ENCODE data around the gene ENOX1. TPM values are rescaled to one million over a fixed set of nuclear protein-coding genes. Genes with fewer than 3 reads are reported as not detected.

Gene ENOX1
- total RNA-seq, 2 donors from 2014 or later = 0.33 TPM; not detected in 1

- H3K9me3 Mint-ChIP-seq = no peaks in the 10 kb centered on the region
- H3K4me3 ChIP-seq (ENCODE audit: low read length) = no peak overlapping the region
- no peaks in the 10 kb centered on the region for H3K36me3 ChIP-seq (ENCODE audit: control insufficient read depth, insufficient read depth, low read length)
- 93% methylated on average over 4 of the region's 4 CpGs; no CpG with 5 or more reads in 1 of the 2 experiments for WGBS, 2 experiments (ENCODE audit: insufficient coverage in 1 of 2, insufficient read length in 1 of 2)
- no peaks in the 10 kb centered on the region for H3K4me1 ChIP-seq (ENCODE audit: control insufficient read depth, insufficient read depth, low read length)
- no peak overlapping the region for H3K27ac Mint-ChIP-seq
- peaks cover 3% of the 10 kb centered on the region for H3K4me1 Mint-ChIP-seq
- TF ChIP-seq CTCF (conservative IDR thresholded peaks at IDR 0.05) = no peak
- H3K27me3 Mint-ChIP-seq (ENCODE audit: insufficient read depth) = peaks cover 5% of the 10 kb centered on the region
- H3K9me3 ChIP-seq (ENCODE audit: control insufficient read depth, low read length) = no peaks in the 10 kb centered on the region
- peaks cover 14% of the 10 kb centered on the region for H3K27me3 ChIP-seq (ENCODE audit: control insufficient read depth, insufficient read depth, low read length, poor library complexity, severe bottlenecking)
- H3K4me3 Mint-ChIP-seq = no peak overlapping the region
- DNase-seq = no peak
- H3K36me3 Mint-ChIP-seq (ENCODE audit: low read depth) = no peaks in the 10 kb centered on the region
- H3K9ac ChIP-seq (ENCODE audit: extremely low read depth, low read length, poor library complexity, severe bottlenecking) = no peak overlapping the region
- H3K27ac ChIP-seq (ENCODE audit: low read depth, low read length) = no peak overlapping the region
Measured at GRCh38 chr13:43325636-43326035, 461.1 kb downstream of the ENOX1 start.

- H3K4me1 Mint-ChIP-seq = peaks cover 6% of the 10 kb centered on the region
- Histone ChIP-seq H3K9me3 (ENCODE audit: control insufficient read depth, low read length) (no peaks in the 10 kb centered on the region), H3K27me3 (ENCODE audit: control insufficient read depth, insufficient read depth, low read length, poor library complexity, severe bottlenecking) (peaks cover 14% of the 10 kb centered on the region), H3K9ac (ENCODE audit: extremely low read depth, low read length, poor library complexity, severe bottlenecking) (no peak overlapping the region), H3K4me1 (ENCODE audit: control insufficient read depth, insufficient read depth, low read length) (no peaks in the 10 kb centered on the region), H3K4me3 (ENCODE audit: low read length) (no peak overlapping the region), H3K36me3 (ENCODE audit: control insufficient read depth, insufficient read depth, low read length) (no peaks in the 10 kb centered on the region), H3K27ac (ENCODE audit: low read depth, low read length) (no peak overlapping the region)
- no peak for TF ChIP-seq CTCF (conservative IDR thresholded peaks at IDR 0.05)
- 67 to 83% methylated on average over 1 to 3 of the region's 3 CpGs for WGBS, 2 experiments (ENCODE audit: insufficient coverage in 1 of 2, insufficient read length in 1 of 2)
- H3K36me3 Mint-ChIP-seq (ENCODE audit: low read depth) = no peaks in the 10 kb centered on the region
- H3K27me3 Mint-ChIP-seq (ENCODE audit: insufficient read depth) = peaks cover 7% of the 10 kb centered on the region
- no peak overlapping the region for H3K27ac Mint-ChIP-seq
- no peak for DNase-seq
- H3K9me3 Mint-ChIP-seq = no peaks in the 10 kb centered on the region
- H3K4me3 Mint-ChIP-seq = no peak overlapping the region
Measured at GRCh38 chr13:43324129-43324528, 462.6 kb downstream of the ENOX1 start.

- no peaks in the 10 kb centered on the region for H3K9me3 Mint-ChIP-seq
Measured at GRCh38 chr13:43319617-43320444, 466.9 kb downstream of the ENOX1 start.

More at GRCh38 chr13:43319617-43320444, 466.9 kb downstream of the ENOX1 start:
- no peak overlapping the region for H3K4me3 Mint-ChIP-seq
- no peak overlapping the region for H3K9ac ChIP-seq (ENCODE audit: extremely low read depth, low read length, poor library complexity, severe bottlenecking)
- H3K4me1 ChIP-seq (ENCODE audit: control insufficient read depth, insufficient read depth, low read length) = no peaks in the 10 kb centered on the region
- H3K4me3 ChIP-seq (ENCODE audit: low read length) = no peak overlapping the region
- H3K27me3 ChIP-seq (ENCODE audit: control insufficient read depth, insufficient read depth, low read length, poor library complexity, severe bottlenecking) = peaks cover 14% of the 10 kb centered on the region
- TF ChIP-seq CTCF (conservative IDR thresholded peaks at IDR 0.05) = no peak
- peaks cover 25% of the 10 kb centered on the region for H3K4me1 Mint-ChIP-seq
- peak; percentile 65 for DNase-seq
- no peaks in the 10 kb centered on the region for H3K36me3 ChIP-seq (ENCODE audit: control insufficient read depth, insufficient read depth, low read length)
- no peak overlapping the region for H3K27ac Mint-ChIP-seq
- H3K36me3 Mint-ChIP-seq (ENCODE audit: low read depth) = no peaks in the 10 kb centered on the region
- H3K27ac ChIP-seq (ENCODE audit: low read depth, low read length) = no peak overlapping the region
- WGBS, 2 experiments (ENCODE audit: insufficient coverage in 1 of 2, insufficient read length in 1 of 2) = 61% methylated on average over 7 to 10 of the region's 10 CpGs
- no peaks in the 10 kb centered on the region for H3K9me3 ChIP-seq (ENCODE audit: control insufficient read depth, low read length)
- peaks cover 10% of the 10 kb centered on the region for H3K27me3 Mint-ChIP-seq (ENCODE audit: insufficient read depth)

All from endodermal cell (in vitro differentiated cells).